T-helper 2 cell treated with Interferon-gamma antibody and Interleukin-4, amounts not matched to agents 100 ng/mL and 5 ng/mL, for 36 hours (primary cell): ENCODE data around the gene VSIG8. TPM values are rescaled to one million over a fixed set of nuclear protein-coding genes. Genes with fewer than 3 reads are reported as not detected.

ENCODE experiments used
- intact Hi-C: fragments of 100-400 bp; cut with micrococcal nuclease; formaldehyde crosslinking; loops from one replicate; pipeline ENCODE4 v1.15.1; 2023
- total RNA-seq: library from RNA; stranded (reverse); gene quantifications from 2 replicates; pipeline ENCODE4 v1.2.3, GENCODE V29; 2022

The VSIG8 gene
- total RNA-seq, 1 donor from 2014 or later: not detected

GRCh38 chr1:159857889-159858288, 4.6 kb downstream of the VSIG8 start:
- intact Hi-C loops: no loop called here

- intact Hi-C loops: no loop called here
Observed at GRCh38 chr1:159856576-159856975, 5.9 kb downstream of the VSIG8 start.

- intact Hi-C loops: loop anchor here (2.0 kb wide), 3 partner anchors 35 to 75 kb away; partner anchors contain the start of gene DUSP23
Observed at GRCh38 chr1:159855709-159856108, 6.7 kb downstream of the VSIG8 start.

GRCh38 chr1:159854693-159855192, 7.7 kb downstream of the VSIG8 start:
- intact Hi-C loops: loop anchor here (2.0 to 5.0 kb wide), 4 partner anchors 36 to 153 kb away; partner anchors contain the start of gene DUSP23

- intact Hi-C loops: loop anchor here (2.0 to 5.0 kb wide), 4 partner anchors 37 to 153 kb away; partner anchors contain the start of gene DUSP23
Observed at GRCh38 chr1:159854116-159854692, 8.3 kb downstream of the VSIG8 start.

- intact Hi-C loops: loop anchor here (2.0 to 5.0 kb wide), 4 partner anchors 37 to 154 kb away; partner anchors contain the start of gene DUSP23
Observed at GRCh38 chr1:159853417-159854115, 8.9 kb downstream of the VSIG8 start.

- intact Hi-C loops: loop anchor here (5.0 kb wide), 1 partner anchor 156 kb away; no protein-coding TSS in a partner anchor
Observed at GRCh38 chr1:159851407-159851806, 11.1 kb downstream of the VSIG8 start.

- intact Hi-C loops: loop anchor here (5.0 kb wide), 1 partner anchor 158 kb away; no protein-coding TSS in a partner anchor
Observed at GRCh38 chr1:159849626-159850366, 12.7 kb downstream of the VSIG8 start.

- intact Hi-C loops: no loop called here
Observed at GRCh38 chr1:159848326-159848725, 14.1 kb downstream of the VSIG8 start.

GRCh38 chr1:159847231-159847630, 15.2 kb downstream of the VSIG8 start:
- intact Hi-C loops: no loop called here

- intact Hi-C loops: no loop called here
Observed at GRCh38 chr1:159845751-159846629, 16.5 kb downstream of the VSIG8 start.

GRCh38 chr1:159843459-159843858, 19.0 kb downstream of the VSIG8 start:
- intact Hi-C loops: no loop called here

GRCh38 chr1:159841749-159842148, 20.7 kb downstream of the VSIG8 start:
- intact Hi-C loops: no loop called here

- intact Hi-C loops: no loop called here
Observed at GRCh38 chr1:159839116-159839849, 23.2 kb downstream of the VSIG8 start.

- intact Hi-C loops: no loop called here
Observed at GRCh38 chr1:159838715-159839114, 23.7 kb downstream of the VSIG8 start.

- intact Hi-C loops: no loop called here
Observed at GRCh38 chr1:159835862-159836525, 26.5 kb downstream of the VSIG8 start.

- intact Hi-C loops: no loop called here
Observed at GRCh38 chr1:159835356-159835755, 27.1 kb downstream of the VSIG8 start.

GRCh38 chr1:159832309-159832708, 30.1 kb downstream of the VSIG8 start:
- intact Hi-C loops: no loop called here

GRCh38 chr1:159831412-159832141, 30.9 kb downstream of the VSIG8 start:
- intact Hi-C loops: no loop called here
